Uterus (tissue), 2 donors: ENCODE measurements around the gene SPP1.

Source experiments
- POLR2A ChIP-seq, 2 donors: fragments of 450-650 bp; IDR thresholded peaks; one replicate each; pipeline ENCODE4 v1.6.1; 2016; ENCODE audit warnings: antibody characterized with exemption in 2 of 2, mild to moderate bottlenecking in 1 of 2, moderate library complexity in 1 of 2
- TF ChIP-seq, protein P1 (sequence below), 4 experiments: fragments of 200-600 bp in 2 of 4; fragments of 450-650 bp in 2 of 4; sonication (generic) in 2 of 4; IDR thresholded peaks; one replicate each; pipeline ENCODE4 v1.5.1; 2016 to 2019; ENCODE audit warnings: antibody characterized with exemption in 4 of 4, mild to moderate bottlenecking in 2 of 4, moderate library complexity in 1 of 4

DNA sequence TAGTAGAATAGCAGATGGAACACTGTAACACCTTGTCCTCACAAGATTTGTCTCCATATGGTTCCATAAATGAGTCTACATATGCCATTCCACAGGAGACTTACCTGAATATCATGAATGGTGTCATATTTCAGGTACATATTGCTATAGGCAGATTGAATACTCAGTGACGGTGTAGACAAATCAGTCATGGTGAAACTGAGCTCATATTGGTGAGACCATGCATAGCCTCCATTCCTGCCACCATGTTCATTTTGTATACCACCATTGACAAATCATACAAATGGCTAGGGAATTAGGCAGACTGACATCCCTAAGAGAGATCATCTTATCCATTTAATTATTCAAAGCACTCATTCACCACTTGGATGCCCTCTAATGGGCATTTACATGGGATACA is 38.0 kb upstream of the SPP1 start:
- TF ChIP-seq POLR2A (IDR thresholded peaks at IDR 0.05), result no peak
- TF ChIP-seq, protein P1, sequence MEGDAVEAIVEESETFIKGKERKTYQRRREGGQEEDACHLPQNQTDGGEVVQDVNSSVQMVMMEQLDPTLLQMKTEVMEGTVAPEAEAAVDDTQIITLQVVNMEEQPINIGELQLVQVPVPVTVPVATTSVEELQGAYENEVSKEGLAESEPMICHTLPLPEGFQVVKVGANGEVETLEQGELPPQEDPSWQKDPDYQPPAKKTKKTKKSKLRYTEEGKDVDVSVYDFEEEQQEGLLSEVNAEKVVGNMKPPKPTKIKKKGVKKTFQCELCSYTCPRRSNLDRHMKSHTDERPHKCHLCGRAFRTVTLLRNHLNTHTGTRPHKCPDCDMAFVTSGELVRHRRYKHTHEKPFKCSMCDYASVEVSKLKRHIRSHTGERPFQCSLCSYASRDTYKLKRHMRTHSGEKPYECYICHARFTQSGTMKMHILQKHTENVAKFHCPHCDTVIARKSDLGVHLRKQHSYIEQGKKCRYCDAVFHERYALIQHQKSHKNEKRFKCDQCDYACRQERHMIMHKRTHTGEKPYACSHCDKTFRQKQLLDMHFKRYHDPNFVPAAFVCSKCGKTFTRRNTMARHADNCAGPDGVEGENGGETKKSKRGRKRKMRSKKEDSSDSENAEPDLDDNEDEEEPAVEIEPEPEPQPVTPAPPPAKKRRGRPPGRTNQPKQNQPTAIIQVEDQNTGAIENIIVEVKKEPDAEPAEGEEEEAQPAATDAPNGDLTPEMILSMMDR (IDR thresholded peaks at IDR 0.05), result no peak
